HCT116 (cell line): Measurements from ENCODE around the gene CPNE4. TPM values are rescaled to one million over a fixed set of nuclear protein-coding genes. Genes with fewer than 3 reads are reported as not detected.
A peak's percentile ranks its signal among the peaks of the same experiment; 100 is the strongest.

Source experiments
- ATAC-seq: fragments of 200-7000 bp; cut with Tn5 transposase; 2 replicates; pipeline ENCODE4 v1.9.1; 2020; ENCODE audit warnings: mild to moderate bottlenecking, moderate library complexity
- BruUV-seq: library from RNA; stranded (reverse); fragments of 400-500 nt; replicated peaks from 2 replicates; lab custom pipeline; 2021; lab: Mats Ljungman, UMichigan
- CTCF ChIA-PET: fragments of 300-600 bp; sonication (Branson Sonifier 250); formaldehyde crosslinking; loops from one replicate; lab custom pipeline; 2021; ENCODE audit warnings: antibody characterized with exemption; lab: Charles Lee
- POLR2A ChIA-PET: fragments of 300-600, 350-600 bp; sonication (Branson Sonifier 250); formaldehyde crosslinking; loops from one replicate; lab custom pipeline; 2021; ENCODE audit warnings: antibody characterized with exemption; lab: Charles Lee
- RAD21 ChIA-PET, 2 experiments: fragments of 300-600 bp; sonication (Branson Sonifier 250); formaldehyde crosslinking; loops; one replicate each; lab custom pipeline; 2023; ENCODE audit warnings: low total read pairs in 2 of 2; ENCODE audit not compliant: uncharacterized antibody in 2 of 2, unreplicated experiment in 2 of 2, low non-redundant PET in 1 of 2; lab: Charles Lee
- DNase-seq: peaks from one replicate; pipeline ENCODE4 v3.0.0-alpha.2; 2010; ENCODE audit warnings: low read depth, low spot score
- H2AFZ ChIP-seq: fragments of 200-600 bp; shearing (Covaris generic), sonication (generic); 2 replicates; pipeline ENCODE4 v1.6.1; 2017; ENCODE audit warnings: low read depth, mixed run types, mixed read lengths, antibody characterized with exemption, low read length; ENCODE audit not compliant: poor library complexity, severe bottlenecking
- H3K27ac ChIP-seq: 2 replicates; pipeline ENCODE4 v1.5.1; 2012; ENCODE audit warnings: low read depth, low read length
- H3K27me3 ChIP-seq: fragments of 200-600 bp; sonication (generic); 2 replicates; pipeline ENCODE4 v1.6.1; 2016; ENCODE audit warnings: mixed run types, low read length, mixed read lengths; ENCODE audit not compliant: insufficient read depth
- H3K36me3 ChIP-seq, 2 experiments: fragments of 200-500 bp in 1 of 2; fragments of 200-600 bp in 1 of 2; sonication (Bioruptor generic) in 1 of 2; sonication (generic) in 1 of 2; 2 replicates each; pipeline versions ENCODE4 v1.5.1 to v1.6.1; 2014 to 2016; ENCODE audit warnings: low read length in 2 of 2, inconsistent platforms in 1 of 2, mixed read lengths in 1 of 2, mixed run types in 1 of 2; ENCODE audit not compliant: insufficient read depth in 2 of 2, control insufficient read depth in 1 of 2
- H3K4me1 ChIP-seq, 2 experiments: fragments of 200-600 bp in 1 of 2; sonication (generic) in 1 of 2; 2 replicates each; pipeline versions ENCODE4 v1.5.1 to v1.6.1; 2012 to 2017; ENCODE audit warnings: low read length in 2 of 2, inconsistent platforms in 1 of 2, mild to moderate bottlenecking in 1 of 2, mixed read lengths in 1 of 2, mixed run types in 1 of 2, moderate library complexity in 1 of 2; ENCODE audit not compliant: insufficient read depth in 2 of 2, control insufficient read depth in 1 of 2
- H3K4me2 ChIP-seq: fragments of 200-600 bp; sonication (generic); 2 replicates; pipeline ENCODE4 v1.6.1; 2017; ENCODE audit warnings: mixed run types, low read length, mixed read lengths
- H3K4me3 ChIP-seq, 2 experiments: fragments of 200-600 bp in 1 of 2; sonication (generic) in 1 of 2; replicated peaks in 1 of 2; 2 replicates each; pipeline ENCODE4 v1.5.1; 2011 to 2016; ENCODE audit warnings: low read length in 2 of 2, control low read depth in 1 of 2, low read depth in 1 of 2, mild to moderate bottlenecking in 1 of 2, mixed read lengths in 1 of 2, mixed run types in 1 of 2
- H3K79me2 ChIP-seq: fragments of 200-600 bp; sonication (generic); 2 replicates; pipeline ENCODE4 v1.6.1; 2017; ENCODE audit warnings: mild to moderate bottlenecking, mixed run types, low read length, moderate library complexity, mixed read lengths; ENCODE audit not compliant: insufficient read depth
- H3K9ac ChIP-seq: fragments of 200-600 bp; sonication (generic); 2 replicates; pipeline ENCODE4 v1.6.1; 2016; ENCODE audit warnings: low read length, mixed read lengths
- H3K9me2 ChIP-seq: fragments of 200-600 bp; sonication (generic), shearing (Covaris generic); 2 replicates; pipeline ENCODE4 v1.6.1; 2017; ENCODE audit warnings: mixed run types, mild to moderate bottlenecking, moderate library complexity; ENCODE audit not compliant: insufficient read depth
- H3K9me3 ChIP-seq, 2 experiments: fragments of 200-500 bp in 1 of 2; fragments of 200-600 bp in 1 of 2; sonication (Bioruptor generic) in 1 of 2; sonication (generic) in 1 of 2; 2 replicates each; pipeline ENCODE4 v1.6.1; 2014 to 2017; ENCODE audit warnings: low read length in 2 of 2, mixed read lengths in 2 of 2, inconsistent platforms in 1 of 2, low read depth in 1 of 2, mild to moderate bottlenecking in 1 of 2, mixed run types in 1 of 2, moderate library complexity in 1 of 2; ENCODE audit not compliant: control insufficient read depth in 1 of 2, insufficient read depth in 1 of 2
- H4K20me1 ChIP-seq: fragments of 200-600 bp; sonication (generic), shearing (Covaris generic); 2 replicates; pipeline ENCODE4 v1.6.1; 2017; ENCODE audit warnings: mixed run types, mild to moderate bottlenecking, moderate library complexity; ENCODE audit not compliant: insufficient read depth
- CTCF ChIP-seq, 3 experiments: fragments of 200-600 bp in 1 of 3; sonication (generic) in 1 of 3; IDR thresholded peaks in 2 of 3; conservative IDR thresholded peaks in 1 of 3; 2 replicates each; pipeline ENCODE4 v1.5.1; 2012 to 2017; ENCODE audit warnings: low read depth in 2 of 3, low read length in 2 of 3, antibody characterized with exemption in 1 of 3, borderline replicate concordance in 1 of 3, control low read depth in 1 of 3, mild to moderate bottlenecking in 1 of 3, mixed read lengths in 1 of 3, mixed run types in 1 of 3, moderate library complexity in 1 of 3; ENCODE audit not compliant: insufficient read depth in 1 of 3
- EGR1 ChIP-seq: IDR thresholded peaks from 2 replicates; pipeline ENCODE4 v1.6.1; 2012; ENCODE audit warnings: low read depth
- ELF1 ChIP-seq: IDR thresholded peaks from 2 replicates; pipeline ENCODE4 v1.6.1; 2012; ENCODE audit warnings: low read depth, borderline replicate concordance
- JUND ChIP-seq: IDR thresholded peaks from 2 replicates; pipeline ENCODE4 v1.6.1; 2012
- MAX ChIP-seq: IDR thresholded peaks from 2 replicates; pipeline ENCODE4 v1.6.1; 2012
- POLR2A ChIP-seq: IDR thresholded peaks from 2 replicates; pipeline ENCODE4 v1.7.0; 2011; ENCODE audit warnings: borderline replicate concordance; ENCODE audit not compliant: insufficient read depth, insufficient read length; ENCODE audit errors: extremely low read depth
- intact Hi-C: fragments of 100-400 bp; cut with micrococcal nuclease; formaldehyde crosslinking; loops from 2 replicates; pipeline ENCODE4 v1.10.0; 2022
- total RNA-seq: library from RNA; stranded (reverse); gene quantifications from one replicate; pipeline ENCODE4 v1.2.1, GENCODE V29; 2021; ENCODE audit not compliant: unreplicated experiment

The CPNE4 gene
- total RNA-seq, 1 experiment from 2014 or later = not detected

GRCh38 chr3:131568460-131568859, 466.4 kb downstream of the CPNE4 start:
- no peaks in the 10 kb centered on the region for H4K20me1 ChIP-seq
- intact Hi-C loops = no loop called here
- no peaks in the 10 kb centered on the region for H3K9me2 ChIP-seq
- ATAC-seq (no peak), DNase-seq (no peak)
- H3K27ac ChIP-seq = no peak overlapping the region
- no peaks in the 10 kb centered on the region for H3K36me3 ChIP-seq
- RAD21 ChIA-PET = no interaction called here
- H3K4me3 ChIP-seq = no peak overlapping the region
- BruUV-seq = no TSS peak
- no peak overlapping the region for H2AFZ ChIP-seq
- no peaks in the 10 kb centered on the region for H3K9me3 ChIP-seq
- TF ChIP-seq ELF1 (no peak), JUND (no peak), CTCF (IDR thresholded peaks at IDR 0.05 in 2 of 3, conservative IDR thresholded peaks at IDR 0.05 in 1 of 3; ENCODE audit: borderline replicate concordance in 1 of 3, insufficient read depth in 1 of 3, low read depth in 2 of 3, low read length in 2 of 3) (peak in 2 of 3 experiments; percentile 25 to 31; a peak in 3 of 6 replicates), MAX (no peak), POLR2A (no peak)
- peaks cover 64% of the 10 kb centered on the region for H3K27me3 ChIP-seq
- no peak overlapping the region for H3K4me2 ChIP-seq
- no peaks in the 10 kb centered on the region for H3K79me2 ChIP-seq
- POLR2A ChIA-PET = no interaction called here
- no peak overlapping the region for H3K9ac ChIP-seq
- no peaks in the 10 kb centered on the region for H3K4me1 ChIP-seq
- CTCF ChIA-PET = no interaction called here

GRCh38 chr3:131564812-131565211, 470.0 kb downstream of the CPNE4 start:
- Histone ChIP-seq H3K9me3 (no peaks in the 10 kb centered on the region), H3K36me3 (no peaks in the 10 kb centered on the region), H3K4me1 (no peaks in the 10 kb centered on the region), H3K27ac (no peak overlapping the region)
- RAD21 ChIA-PET = no interaction called here
- POLR2A ChIA-PET = no interaction called here
- TF ChIP-seq EGR1 (no peak), CTCF (IDR thresholded peaks at IDR 0.05 in 2 of 3, conservative IDR thresholded peaks at IDR 0.05 in 1 of 3; ENCODE audit: borderline replicate concordance in 1 of 3, insufficient read depth in 1 of 3, low read depth in 2 of 3, low read length in 2 of 3) (no peak)
- TF ChIP-seq, all 23 proteins: peak for 0
- Histone ChIP-seq H2AFZ (no peak overlapping the region), H3K9ac (no peak overlapping the region), H3K4me3 (no peak overlapping the region), H3K79me2 (no peaks in the 10 kb centered on the region), H3K27me3 (peaks cover 80% of the 10 kb centered on the region), H3K9me2 (no peaks in the 10 kb centered on the region), H3K4me2 (no peak overlapping the region), H4K20me1 (no peaks in the 10 kb centered on the region)
- no peak for ATAC-seq
- intact Hi-C loops = no loop called here
- no TSS peak for BruUV-seq
- no peak for DNase-seq
- CTCF ChIA-PET = no interaction called here
